HEK293T (cell line): ENCODE data around the gene SYNPO2.

Experiments
- CTCF ChIA-PET: fragments of 350-600 bp; formaldehyde crosslinking; extraction: SDS; loops from one replicate; lab custom pipeline; 2021; ENCODE audit warnings: antibody characterized with exemption, inconsistent platforms; lab: Yijun Ruan, JAX
- POLR2A ChIA-PET: fragments of 350-600 bp; formaldehyde crosslinking; extraction: SDS; loops from one replicate; lab custom pipeline; 2020; ENCODE audit warnings: antibody characterized with exemption, inconsistent platforms; lab: Yijun Ruan, JAX
- DNase-seq: peaks from one replicate; pipeline ENCODE4 v3.0.0; 2012; ENCODE audit warnings: mixed read lengths; ENCODE audit errors: extremely low spot score
- ARNT ChIP-seq: fragments of 450-650 bp; IDR thresholded peaks from 2 replicates; pipeline ENCODE4 v1.6.1; 2017; ENCODE audit warnings: mild to moderate bottlenecking
- BHLHE40 ChIP-seq: fragments of 450-650 bp; IDR thresholded peaks from 2 replicates; pipeline ENCODE4 v1.6.1; 2016; ENCODE audit warnings: mild to moderate bottlenecking, moderate library complexity, borderline replicate concordance
- CTBP1 ChIP-seq: fragments of 450-650 bp; IDR thresholded peaks from 2 replicates; pipeline ENCODE4 v1.6.1; 2016; ENCODE audit warnings: borderline replicate concordance
- ELF4 ChIP-seq: fragments of 450-650 bp; IDR thresholded peaks from 2 replicates; pipeline ENCODE4 v1.6.1; 2017; ENCODE audit warnings: antibody characterized with exemption
- FOXA1 ChIP-seq: fragments of 450-650 bp; IDR thresholded peaks from 2 replicates; pipeline ENCODE4 v1.6.1; 2016; ENCODE audit warnings: mild to moderate bottlenecking
- FOXK2 ChIP-seq: fragments of 450-650 bp; IDR thresholded peaks from 2 replicates; pipeline ENCODE4 v1.6.1; 2016; ENCODE audit warnings: mild to moderate bottlenecking
- FOXM1 ChIP-seq: fragments of 450-650 bp; IDR thresholded peaks from 2 replicates; pipeline ENCODE4 v1.6.1; 2017; ENCODE audit warnings: mild to moderate bottlenecking, borderline replicate concordance
- HDGF ChIP-seq: fragments of 450-650 bp; IDR thresholded peaks from 2 replicates; pipeline ENCODE4 v1.6.1; 2017; ENCODE audit warnings: antibody characterized with exemption, borderline replicate concordance
- L3MBTL2 ChIP-seq: fragments of 450-650 bp; conservative IDR thresholded peaks from 2 replicates; pipeline ENCODE4 v1.6.1; 2016; ENCODE audit warnings: mild to moderate bottlenecking
- LEF1 ChIP-seq: fragments of 450-650 bp; IDR thresholded peaks from 2 replicates; pipeline ENCODE4 v1.6.1; 2017; ENCODE audit warnings: mild to moderate bottlenecking, borderline replicate concordance
- NFRKB ChIP-seq: fragments of 450-650 bp; IDR thresholded peaks from 2 replicates; pipeline ENCODE4 v1.6.1; 2016; ENCODE audit warnings: mild to moderate bottlenecking, moderate library complexity
- SP1 ChIP-seq: fragments of 450-650 bp; IDR thresholded peaks from 2 replicates; pipeline ENCODE4 v1.6.1; 2017
- SUZ12 ChIP-seq: fragments of 450-650 bp; IDR thresholded peaks from 2 replicates; pipeline ENCODE4 v1.6.1; 2016; ENCODE audit warnings: mild to moderate bottlenecking
- TARDBP ChIP-seq: fragments of 450-650 bp; IDR thresholded peaks from 2 replicates; pipeline ENCODE4 v1.6.1; 2016
- ZNF384 ChIP-seq: fragments of 450-650 bp; IDR thresholded peaks from 2 replicates; pipeline ENCODE4 v1.6.1; 2016
- TF ChIP-seq, protein P1 (sequence below): fragments of 450-650 bp; IDR thresholded peaks from 2 replicates; pipeline ENCODE4 v1.6.1; 2016

SYNPO2 gene

GRCh38 chr4:118957722-118958445 lies 69.2 kb downstream of the SYNPO2 start:
- no peak for DNase-seq
- TF ChIP-seq ZNF384 (no peak), FOXM1 (no peak)
- ChIA-PET POLR2A (no interaction called here), CTCF (no interaction called here)

- ChIA-PET CTCF (no interaction called here), POLR2A (interaction anchor here (0.6 kb wide), 1 partner anchor 317 kb away, joined by 3 read pairs; no protein-coding TSS in a partner anchor)
- TF ChIP-seq, protein P1, sequence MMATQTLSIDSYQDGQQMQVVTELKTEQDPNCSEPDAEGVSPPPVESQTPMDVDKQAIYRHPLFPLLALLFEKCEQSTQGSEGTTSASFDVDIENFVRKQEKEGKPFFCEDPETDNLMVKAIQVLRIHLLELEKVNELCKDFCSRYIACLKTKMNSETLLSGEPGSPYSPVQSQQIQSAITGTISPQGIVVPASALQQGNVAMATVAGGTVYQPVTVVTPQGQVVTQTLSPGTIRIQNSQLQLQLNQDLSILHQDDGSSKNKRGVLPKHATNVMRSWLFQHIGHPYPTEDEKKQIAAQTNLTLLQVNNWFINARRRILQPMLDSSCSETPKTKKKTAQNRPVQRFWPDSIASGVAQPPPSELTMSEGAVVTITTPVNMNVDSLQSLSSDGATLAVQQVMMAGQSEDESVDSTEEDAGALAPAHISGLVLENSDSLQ: no peak
- TF ChIP-seq FOXK2 (no peak), ZNF384 (no peak), LEF1 (no peak), SP1 (no peak), TARDBP (no peak), BHLHE40 (no peak), FOXA1 (no peak), HDGF (no peak), ARNT (no peak), CTBP1 (no peak), FOXM1 (no peak), NFRKB (no peak), L3MBTL2 (no peak), SUZ12 (no peak), ELF4 (no peak)
- DNase-seq: no peak
Observed at GRCh38 chr4:118962540-118962939, 73.9 kb downstream of the SYNPO2 start.

DNA sequence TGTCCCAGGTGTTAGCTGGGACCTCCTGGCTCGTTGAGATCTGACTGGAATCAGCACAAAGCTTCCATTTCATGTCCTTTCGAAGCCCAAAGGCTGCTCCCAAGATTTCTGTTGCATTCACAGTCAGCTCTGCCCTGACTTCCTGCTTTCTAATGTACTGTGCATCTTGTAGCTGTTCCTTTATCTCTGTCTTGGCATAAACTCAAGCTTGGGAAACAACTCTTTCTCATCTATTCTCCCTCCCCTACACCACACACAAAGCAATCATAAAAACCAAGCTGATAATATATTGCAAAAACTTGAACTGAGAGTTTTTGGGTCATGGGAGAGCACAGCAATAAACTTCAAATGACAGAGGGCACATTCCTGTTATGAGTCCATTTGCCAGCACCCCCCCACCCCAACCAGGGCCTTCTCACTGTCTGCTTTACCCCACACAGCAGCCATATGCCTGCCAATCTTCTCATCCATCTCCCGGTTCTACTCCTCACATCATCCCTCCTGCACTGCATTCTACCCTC lies 76.3 kb downstream of the SYNPO2 start:
- ChIA-PET CTCF (interaction anchor here (0.5 kb wide), 1 partner anchor 230 kb away, joined by 3 read pairs; no protein-coding TSS in a partner anchor), POLR2A (no interaction called here)
- DNase-seq: no peak
- TF ChIP-seq CTBP1 (no peak), LEF1 (no peak)

DNA sequence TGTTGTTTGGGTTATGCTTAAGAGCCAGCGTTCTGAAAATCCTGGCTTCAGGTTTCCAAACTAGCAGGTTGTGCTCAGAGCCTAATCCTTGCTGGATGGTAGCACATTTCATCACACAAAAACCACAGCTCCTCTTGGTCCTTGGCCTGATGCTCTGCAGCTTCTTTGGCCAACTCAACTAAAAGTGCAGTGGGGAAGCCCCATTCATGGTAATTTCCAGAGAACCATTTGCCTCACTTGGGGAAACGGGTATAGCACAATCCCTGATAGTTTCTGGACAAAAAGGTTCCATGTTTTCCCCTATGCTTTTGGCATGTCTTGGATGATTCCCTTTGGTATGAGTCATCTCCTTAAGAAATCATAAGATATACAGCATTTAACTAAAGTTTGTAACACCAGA lies 78.7 kb downstream of the SYNPO2 start:
- DNase-seq: no peak
- POLR2A ChIA-PET: no interaction called here
- CTCF ChIA-PET: interaction anchor here (0.5 to 1.1 kb wide), 2 partner anchors 79 to 601 kb away, joined by 3 read pairs; partner anchors contain the start of gene SYNPO2
- TF ChIP-seq LEF1 (no peak), FOXA1 (no peak), SP1 (no peak), TARDBP (no peak), L3MBTL2 (no peak), NFRKB (no peak), CTBP1 (no peak), FOXM1 (no peak), HDGF (no peak)

- POLR2A ChIA-PET: no interaction called here
- CTCF ChIA-PET: interaction anchor here (0.7 to 1.3 kb wide), 4 partner anchors 14 to 235 kb away, joined by 3 read pairs; partner anchors contain the start of gene SYNPO2
- TF ChIP-seq ZNF384 (no peak), L3MBTL2 (no peak), NFRKB (no peak), LEF1 (no peak), FOXM1 (no peak), FOXK2 (no peak), SUZ12 (no peak), SP1 (no peak), TARDBP (no peak), ARNT (no peak), BHLHE40 (no peak), ELF4 (no peak), FOXA1 (no peak), HDGF (no peak), CTBP1 (no peak)
- TF ChIP-seq, protein P1: no peak
- no peak for DNase-seq
Observed at GRCh38 chr4:118968005-118968404, 79.4 kb downstream of the SYNPO2 start.

DNA sequence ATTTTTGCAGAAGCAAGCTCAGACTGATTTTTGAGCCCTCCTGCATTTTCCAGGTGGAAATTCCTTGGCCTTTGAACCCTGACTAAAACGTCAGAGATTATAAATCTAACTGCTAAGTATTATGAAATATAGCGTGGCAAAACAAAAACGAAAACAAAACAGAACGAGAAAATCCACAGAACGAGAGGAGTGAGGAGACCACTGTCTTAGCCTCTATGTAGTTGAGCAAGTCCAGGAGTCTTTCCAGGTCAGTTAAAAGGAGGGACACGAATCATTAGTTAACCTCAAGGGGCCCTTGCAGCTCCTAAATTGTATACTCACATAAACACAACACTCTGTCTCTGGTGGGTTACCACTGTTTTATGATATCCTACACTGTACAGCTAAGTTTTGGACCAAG lies 80.2 kb downstream of the SYNPO2 start:
- DNase-seq: no peak
- TF ChIP-seq NFRKB: no peak
- no peak for TF ChIP-seq ARNT
- TF ChIP-seq FOXM1: no peak
- no peak for TF ChIP-seq TARDBP
- TF ChIP-seq BHLHE40: no peak
- TF ChIP-seq L3MBTL2: no peak
- no peak for TF ChIP-seq ELF4
- POLR2A ChIA-PET: no interaction called here
- CTCF ChIA-PET: interaction anchor here (0.7 to 1.3 kb wide), 4 partner anchors 13 to 234 kb away, joined by 3 read pairs; no protein-coding TSS in a partner anchor

GRCh38 chr4:118969359-118969758 lies 80.7 kb downstream of the SYNPO2 start:
- TF ChIP-seq, protein P1: no peak
- TF ChIP-seq ZNF384 (no peak), SUZ12 (no peak), TARDBP (no peak), ELF4 (no peak), LEF1 (no peak), SP1 (no peak), FOXK2 (no peak), FOXA1 (no peak), CTBP1 (no peak), HDGF (no peak), FOXM1 (no peak), L3MBTL2 (no peak), ARNT (no peak)
- peak; percentile 42 for DNase-seq
- CTCF ChIA-PET: interaction anchor here (0.5 to 0.6 kb wide), 2 partner anchors 8 to 53 kb away, joined by 3 to 4 read pairs; no protein-coding TSS in a partner anchor
- POLR2A ChIA-PET: no interaction called here
